Liver (tissue), 3 donors: Measurements from ENCODE around the gene ZNF530.

Source experiments
- CTCF ChIP-seq: fragments of 150-350 bp; IDR thresholded peaks from 2 replicates; pipeline ENCODE4 v1.5.1; 2017; ENCODE audit warnings: improper control_type of control experiment, low read depth, low read length; ENCODE audit not compliant: missing input control
- EGR1 ChIP-seq, 2 donors: IDR thresholded peaks; 2 replicates each; pipeline ENCODE4 v1.6.1; 2016 to 2018; ENCODE audit warnings: antibody characterized with exemption in 2 of 2, low read depth in 2 of 2
- GABPA ChIP-seq, 2 donors: IDR thresholded peaks in 1 of 2; conservative IDR thresholded peaks in 1 of 2; 2 replicates each; pipeline ENCODE4 v1.6.1; 2016; ENCODE audit warnings: antibody characterized with exemption in 2 of 2, mild to moderate bottlenecking in 1 of 2, moderate library complexity in 1 of 2
- HNF4A ChIP-seq, 2 donors: conservative IDR thresholded peaks; 2 replicates each; pipeline ENCODE4 v1.6.1; 2016; ENCODE audit warnings: antibody characterized with exemption in 2 of 2, mild to moderate bottlenecking in 2 of 2
- MAX ChIP-seq: IDR thresholded peaks from 2 replicates; pipeline ENCODE4 v1.6.1; 2016; ENCODE audit warnings: antibody characterized with exemption
- NR2F2 ChIP-seq: IDR thresholded peaks from 2 replicates; pipeline ENCODE4 v1.6.1; 2016; ENCODE audit warnings: antibody characterized with exemption
- RAD21 ChIP-seq, 2 donors: IDR thresholded peaks; 2 replicates each; pipeline ENCODE4 v1.6.1; 2016; ENCODE audit warnings: antibody characterized with exemption in 2 of 2, mild to moderate bottlenecking in 2 of 2
- REST ChIP-seq: IDR thresholded peaks from 2 replicates; pipeline ENCODE4 v1.6.1; 2016; ENCODE audit warnings: antibody characterized with exemption, mild to moderate bottlenecking
- RXRA ChIP-seq, 2 donors: IDR thresholded peaks; 2 replicates each; pipeline ENCODE4 v1.6.1; 2017 to 2018; ENCODE audit warnings: antibody characterized with exemption in 2 of 2, mild to moderate bottlenecking in 1 of 2
- SP1 ChIP-seq: IDR thresholded peaks from 2 replicates; pipeline ENCODE4 v1.6.1; 2018; ENCODE audit warnings: antibody characterized with exemption, mild to moderate bottlenecking
- TAF1 ChIP-seq: conservative IDR thresholded peaks from 2 replicates; pipeline ENCODE4 v1.6.1; 2016; ENCODE audit warnings: antibody characterized with exemption, mild to moderate bottlenecking
- YY1 ChIP-seq: IDR thresholded peaks from 2 replicates; pipeline ENCODE4 v1.6.1; 2016; ENCODE audit warnings: antibody characterized with exemption, mild to moderate bottlenecking
- TF ChIP-seq, protein P1 (sequence below): IDR thresholded peaks from 2 replicates; pipeline ENCODE4 v1.6.1; 2016; ENCODE audit warnings: antibody characterized with exemption
- donor health status: healthy.
- donor health status: healthy.

DNA sequence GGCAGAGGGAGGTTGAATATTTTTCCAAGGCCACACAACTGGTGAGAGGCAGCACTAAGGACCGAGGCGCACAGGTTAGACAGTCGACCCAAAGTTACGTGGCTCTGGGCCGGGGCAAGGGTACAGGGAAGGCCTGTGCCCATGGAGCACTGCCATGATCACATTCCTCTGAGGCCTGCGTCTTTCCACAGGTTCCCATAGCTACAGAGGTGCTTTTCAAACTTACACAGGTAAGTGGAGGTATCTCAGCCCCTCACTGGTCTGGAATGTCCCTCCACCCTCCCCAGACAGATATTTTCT is 34.1 kb downstream of the ZNF530 start:
- no peak for TF ChIP-seq NR2F2
- no peak for TF ChIP-seq CTCF
- TF ChIP-seq MAX: no peak
- no peak for TF ChIP-seq REST
- TF ChIP-seq YY1: no peak
- no peak for TF ChIP-seq TAF1
- TF ChIP-seq, protein P1, sequence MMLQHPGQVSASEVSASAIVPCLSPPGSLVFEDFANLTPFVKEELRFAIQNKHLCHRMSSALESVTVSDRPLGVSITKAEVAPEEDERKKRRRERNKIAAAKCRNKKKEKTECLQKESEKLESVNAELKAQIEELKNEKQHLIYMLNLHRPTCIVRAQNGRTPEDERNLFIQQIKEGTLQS: no peak
- no peak for TF ChIP-seq EGR1 (IDR thresholded peaks at IDR 0.05; ENCODE audit: low read depth in 2 of 2)
- no peak for TF ChIP-seq RXRA (IDR thresholded peaks at IDR 0.05)
- no peak for TF ChIP-seq GABPA (IDR thresholded peaks at IDR 0.05 in 1 of 2, conservative IDR thresholded peaks at IDR 0.05 in 1 of 2)
- TF ChIP-seq RAD21 (IDR thresholded peaks at IDR 0.05): no peak
- TF ChIP-seq HNF4A (conservative IDR thresholded peaks at IDR 0.05): no peak
- TF ChIP-seq SP1: no peak
